ENCODE data around the gene AGFG2.
"Not testable (repeated sequence)": the region's sequence is repeated elsewhere in the genome, so short reads cannot be mapped to it uniquely, and the experiment has no call there.

AGFG2 gene

DNA sequence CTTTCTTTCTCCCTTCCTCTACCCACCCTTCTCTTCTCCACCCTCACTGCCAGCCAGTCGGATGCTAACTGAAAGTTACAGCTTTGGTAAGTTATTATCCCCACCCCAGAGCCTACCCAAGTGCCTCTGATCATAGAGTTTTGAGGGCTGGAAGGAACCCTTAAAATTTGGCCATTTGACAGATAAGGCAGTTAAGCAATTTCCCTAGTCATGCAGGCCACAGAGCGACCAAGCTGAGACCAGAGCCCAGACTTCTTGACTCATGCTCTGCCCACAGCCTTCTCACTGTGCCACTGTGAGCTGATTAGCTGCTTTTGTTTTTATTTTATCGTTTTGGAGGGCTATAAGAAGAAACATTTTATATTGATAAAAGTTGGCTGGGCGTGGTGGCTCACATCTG, 17.5 kb downstream of the AGFG2 start:
- H3K4me3 ChIP-seq (ENCODE audit: low read depth, low read length): no peak overlapping the region
- peak; percentile 41 for DNase-seq (ENCODE audit: low read depth, low spot score)
- in situ Hi-C loops (cut with HindIII; ENCODE audit: low sequenced_read_pairs): no loop called here
- TF ChIP-seq, protein P1, sequence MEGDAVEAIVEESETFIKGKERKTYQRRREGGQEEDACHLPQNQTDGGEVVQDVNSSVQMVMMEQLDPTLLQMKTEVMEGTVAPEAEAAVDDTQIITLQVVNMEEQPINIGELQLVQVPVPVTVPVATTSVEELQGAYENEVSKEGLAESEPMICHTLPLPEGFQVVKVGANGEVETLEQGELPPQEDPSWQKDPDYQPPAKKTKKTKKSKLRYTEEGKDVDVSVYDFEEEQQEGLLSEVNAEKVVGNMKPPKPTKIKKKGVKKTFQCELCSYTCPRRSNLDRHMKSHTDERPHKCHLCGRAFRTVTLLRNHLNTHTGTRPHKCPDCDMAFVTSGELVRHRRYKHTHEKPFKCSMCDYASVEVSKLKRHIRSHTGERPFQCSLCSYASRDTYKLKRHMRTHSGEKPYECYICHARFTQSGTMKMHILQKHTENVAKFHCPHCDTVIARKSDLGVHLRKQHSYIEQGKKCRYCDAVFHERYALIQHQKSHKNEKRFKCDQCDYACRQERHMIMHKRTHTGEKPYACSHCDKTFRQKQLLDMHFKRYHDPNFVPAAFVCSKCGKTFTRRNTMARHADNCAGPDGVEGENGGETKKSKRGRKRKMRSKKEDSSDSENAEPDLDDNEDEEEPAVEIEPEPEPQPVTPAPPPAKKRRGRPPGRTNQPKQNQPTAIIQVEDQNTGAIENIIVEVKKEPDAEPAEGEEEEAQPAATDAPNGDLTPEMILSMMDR (IDR thresholded peaks at IDR 0.05; ENCODE audit: low read depth, low read length): no peak

DNA sequence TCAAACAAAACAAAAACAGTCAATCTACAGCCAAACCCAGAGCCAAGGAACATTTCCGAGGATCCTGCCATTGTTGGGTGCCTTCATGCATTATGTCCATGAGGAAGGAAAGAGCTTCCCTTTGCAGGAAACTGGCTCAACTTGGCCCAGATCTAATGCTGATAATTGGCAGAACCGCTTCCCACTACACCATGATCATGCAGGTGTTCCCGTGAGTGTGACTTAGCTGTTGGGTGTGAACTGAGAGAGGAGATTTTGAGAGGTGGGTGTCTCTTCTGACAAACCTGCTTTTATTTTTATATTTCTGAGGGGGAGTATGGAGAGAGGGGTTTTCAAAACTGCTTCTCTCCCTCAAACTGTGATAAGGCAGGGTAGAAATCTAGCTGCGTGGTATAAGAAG, 20.1 kb downstream of the AGFG2 start:
- H3K4me3 ChIP-seq (ENCODE audit: low read depth, low read length): no peak overlapping the region
- DNase-seq (ENCODE audit: low read depth, low spot score): no peak
- TF ChIP-seq, protein P1 (IDR thresholded peaks at IDR 0.05; ENCODE audit: low read depth, low read length): no peak
- in situ Hi-C loops (cut with HindIII; ENCODE audit: low sequenced_read_pairs): no loop called here

DNA sequence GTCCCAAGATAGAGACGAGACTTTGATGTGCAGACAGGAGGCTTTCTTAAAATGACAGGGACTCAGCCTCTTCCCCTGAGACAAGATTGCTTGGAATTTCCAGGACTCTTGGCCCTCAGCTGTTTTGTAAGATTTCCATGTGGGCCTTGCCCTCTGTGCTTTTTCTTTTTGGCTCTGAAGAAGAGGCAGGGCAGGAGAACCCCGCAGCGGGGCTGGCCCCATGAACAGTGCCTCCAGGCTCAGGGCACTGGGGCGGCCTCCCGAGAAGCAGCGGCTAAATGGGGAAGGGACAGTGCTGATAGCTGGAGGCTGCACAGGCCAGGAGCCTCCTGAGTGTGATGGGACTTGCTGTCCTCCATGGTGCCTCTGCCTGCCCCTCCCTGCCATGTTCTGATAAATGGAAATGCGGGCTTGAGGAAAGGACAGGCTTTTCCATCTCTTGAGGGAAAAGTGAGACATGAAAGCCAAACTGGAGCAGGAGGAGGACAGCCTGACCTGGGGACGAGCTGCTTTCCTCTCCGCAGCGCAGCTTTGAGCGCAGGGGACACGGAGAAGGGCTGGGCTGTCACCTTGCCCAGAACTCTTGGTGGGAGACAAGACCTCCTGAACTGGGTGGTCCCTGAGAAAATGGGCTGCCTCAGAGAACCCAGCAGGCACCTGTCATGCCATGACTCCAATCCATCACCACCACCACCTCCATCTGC, 22.6 kb downstream of the AGFG2 start:
- no peak overlapping the region for H3K4me3 ChIP-seq (ENCODE audit: low read depth, low read length)
- in situ Hi-C loops (cut with HindIII; ENCODE audit: low sequenced_read_pairs): no loop called here
- TF ChIP-seq, protein P1 (IDR thresholded peaks at IDR 0.05; ENCODE audit: low read depth, low read length): no peak
- DNase-seq (ENCODE audit: low read depth, low spot score): no peak

DNA sequence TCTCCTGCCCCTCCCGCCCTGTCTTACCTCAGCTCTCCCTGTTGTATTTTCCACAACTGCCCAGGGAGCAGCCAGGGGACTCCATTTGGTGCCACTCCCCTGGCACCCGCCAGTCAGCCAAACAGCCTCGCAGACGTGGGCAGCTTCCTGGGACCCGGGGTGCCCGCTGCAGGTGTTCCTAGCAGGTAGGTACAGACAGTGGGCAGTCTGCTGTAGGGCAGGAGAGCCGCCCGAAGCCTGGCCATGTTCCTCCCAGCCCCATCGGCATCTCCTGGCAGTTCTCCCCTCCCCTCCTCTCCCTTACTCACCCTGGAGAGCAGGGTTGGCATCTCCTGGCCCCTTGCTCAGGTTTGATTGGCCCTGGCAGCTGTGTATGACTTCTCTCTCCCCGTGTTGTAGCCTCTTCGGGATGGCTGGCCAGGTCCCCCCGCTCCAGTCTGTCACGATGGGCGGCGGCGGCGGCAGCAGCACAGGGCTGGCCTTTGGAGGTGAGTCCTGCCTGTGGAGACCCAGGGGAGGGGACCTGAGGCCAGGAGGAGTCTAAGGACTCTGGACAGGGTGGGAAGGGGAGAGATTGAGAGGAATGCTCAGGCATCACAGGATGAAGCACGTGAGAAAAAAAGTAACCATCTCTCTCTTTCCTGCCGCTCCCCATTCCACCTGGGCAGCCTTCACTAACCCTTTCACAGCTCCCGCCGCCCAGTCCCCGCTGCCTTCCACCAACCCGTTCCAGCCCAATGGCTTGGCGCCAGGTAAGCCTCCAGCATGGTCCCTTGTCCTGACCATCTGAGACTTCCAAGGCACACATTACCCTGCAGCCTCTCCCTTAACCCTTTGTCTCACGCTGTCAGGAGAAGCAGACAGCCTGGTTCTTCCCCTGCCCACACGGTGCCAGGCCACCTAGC, 23.4 kb downstream of the AGFG2 start:
- no peak for DNase-seq (ENCODE audit: low read depth, low spot score)
- in situ Hi-C loops (cut with HindIII; ENCODE audit: low sequenced_read_pairs): no loop called here
- TF ChIP-seq, protein P1 (IDR thresholded peaks at IDR 0.05; ENCODE audit: low read depth, low read length): no peak

DNA sequence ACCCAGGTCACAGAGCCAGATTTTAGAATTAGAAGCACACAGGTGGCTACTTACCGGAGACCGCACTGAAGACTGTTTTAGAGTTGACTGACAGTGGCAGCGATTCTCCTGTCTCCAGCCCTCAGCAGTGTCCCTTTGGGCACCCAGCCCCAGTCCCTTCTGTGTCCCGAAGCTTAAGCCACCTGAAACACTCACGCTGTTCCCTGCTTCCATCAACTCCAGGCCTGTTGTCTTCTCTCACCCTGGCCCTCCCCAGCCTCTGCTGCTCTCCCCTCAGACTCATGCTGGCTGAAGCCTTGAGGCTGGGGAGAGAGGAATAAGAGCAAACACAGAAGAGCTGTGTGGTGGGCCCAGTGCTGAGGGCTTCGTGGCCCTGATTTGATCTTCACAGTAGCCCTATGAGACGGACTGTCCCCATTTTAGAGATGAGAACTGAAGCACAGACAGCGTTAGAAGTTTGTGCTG, 24.1 kb downstream of the AGFG2 start:
- in situ Hi-C loops (cut with HindIII; ENCODE audit: low sequenced_read_pairs): no loop called here
- no peak overlapping the region for H3K4me3 ChIP-seq (ENCODE audit: low read depth, low read length)
- TF ChIP-seq, protein P1 (IDR thresholded peaks at IDR 0.05; ENCODE audit: low read depth, low read length): no peak
- no peak for DNase-seq (ENCODE audit: low read depth, low spot score)

More for the DNA sequence above, 23.4 kb downstream of the AGFG2 start:
- H3K4me3 ChIP-seq (ENCODE audit: low read depth, low read length): no peak overlapping the region

DNA sequence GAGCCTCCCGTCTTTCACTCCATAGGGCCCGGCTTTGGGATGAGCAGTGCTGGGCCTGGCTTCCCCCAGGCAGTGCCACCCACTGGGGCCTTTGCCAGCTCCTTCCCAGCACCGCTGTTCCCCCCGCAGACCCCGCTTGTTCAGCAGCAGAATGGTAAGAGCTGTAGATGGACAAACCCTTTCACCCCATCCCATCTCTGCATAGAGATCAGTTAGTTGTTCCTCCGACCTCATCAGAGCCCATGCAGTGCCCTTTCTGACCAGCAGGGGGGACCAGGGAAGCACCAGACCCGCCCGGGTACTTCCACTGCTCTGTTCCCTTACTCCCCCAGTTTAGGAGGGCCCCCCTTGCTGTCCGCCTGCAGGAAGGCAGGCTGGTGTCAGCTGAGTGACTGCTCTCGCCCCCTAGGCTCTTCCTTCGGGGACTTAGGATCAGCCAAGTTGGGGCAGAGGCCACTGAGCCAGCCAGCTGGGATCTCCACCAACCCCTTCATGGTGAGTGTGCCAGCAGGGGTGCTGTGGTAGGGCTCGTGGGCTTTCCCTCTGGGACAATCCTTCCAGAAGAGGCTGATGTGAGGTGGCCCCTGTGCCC, 24.9 kb downstream of the AGFG2 start:
- TF ChIP-seq, protein P1 (IDR thresholded peaks at IDR 0.05; ENCODE audit: low read depth, low read length): peak; percentile 99
- peak; percentile 59 for DNase-seq (ENCODE audit: low read depth, low spot score)
- no peak overlapping the region for H3K4me3 ChIP-seq (ENCODE audit: low read depth, low read length)
- in situ Hi-C loops (cut with HindIII; ENCODE audit: low sequenced_read_pairs): no loop called here

DNA sequence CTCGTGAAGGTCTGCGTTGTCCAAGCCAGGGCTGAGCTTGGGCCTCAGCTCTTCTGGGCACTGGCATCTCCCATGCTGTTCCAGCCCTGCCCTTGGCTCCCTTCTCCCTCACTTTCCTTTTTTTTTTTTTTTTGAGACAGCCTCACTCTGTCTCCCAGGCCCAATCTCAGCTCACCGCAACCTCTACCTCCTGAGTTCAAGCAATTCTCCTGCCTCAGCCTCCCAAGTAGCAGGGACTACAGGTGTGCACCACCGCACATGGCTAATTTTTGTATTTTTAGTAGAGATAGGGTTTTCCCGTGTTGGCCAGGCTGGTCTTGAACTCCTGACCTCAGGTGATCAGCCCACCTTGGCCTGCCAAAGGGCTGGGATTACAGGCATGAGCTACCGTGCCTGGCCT, 25.4 kb downstream of the AGFG2 start:
- H3K4me3 ChIP-seq (ENCODE audit: low read depth, low read length); DNase-seq (ENCODE audit: low read depth, low spot score); in situ Hi-C loops (cut with HindIII; ENCODE audit: low sequenced_read_pairs): not testable (repeated sequence)

Data from astrocyte of the spinal cord (primary cell).